ENCODE measurements around the gene GPD1. TPM values are rescaled to one million over a fixed set of nuclear protein-coding genes. Genes with fewer than 3 reads are reported as not detected.
A peak's percentile ranks its signal among the peaks of the same experiment; 100 is the strongest.

GPD1 gene
- total RNA-seq, 2 experiments from 2014 or later = 0.25 to 0.37 TPM

DNA sequence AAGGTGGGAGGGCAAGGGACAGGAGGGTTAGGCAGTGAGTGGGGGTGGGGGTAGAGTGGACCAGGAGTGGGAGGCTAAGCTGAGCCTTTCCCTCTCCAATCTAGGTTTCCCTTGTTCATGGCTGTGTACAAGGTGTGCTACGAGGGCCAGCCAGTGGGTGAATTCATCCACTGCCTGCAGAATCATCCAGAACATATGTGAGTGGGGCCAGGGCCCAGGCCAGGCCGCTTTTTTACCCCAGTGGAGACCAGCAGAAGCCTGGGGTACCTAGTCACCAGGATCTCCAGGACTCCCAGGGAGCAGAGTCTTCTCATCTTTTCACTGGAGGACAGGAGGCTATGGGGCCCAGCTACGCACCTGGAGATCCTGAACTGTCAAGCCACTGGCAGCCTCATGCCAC is 5.5 kb downstream of the GPD1 start:
- peaks cover 22% of the 10 kb centered on the region for H3K4me1 Mint-ChIP-seq
- POLR2A ChIA-PET = interaction anchor here (0.6 to 1.0 kb wide), 3 partner anchors 7 to 284 kb away, joined by 3 to 4 read pairs (median 3); no protein-coding TSS in a partner anchor

GRCh38 chr12:50110127-50110761 is 6.4 kb downstream of the GPD1 start:
- Mint-ChIP-seq H3K4me3 (peak overlapping the region; percentile 43), H3K27me3 (no peaks in the 10 kb centered on the region), H3K9me3 (ENCODE audit: low read depth) (no peaks in the 10 kb centered on the region), H3K27ac (peak overlapping the region; percentile 76), H3K36me3 (ENCODE audit: low read depth) (peaks cover 4% of the 10 kb centered on the region), H3K4me1 (peaks cover 24% of the 10 kb centered on the region)
- ChIA-PET CTCF (interaction anchor here (0.7 to 8.9 kb wide), 25 partner anchors 11 to 243 kb away, joined by 3 to 146 read pairs (median 5); partner anchors contain the start of genes CERS5, RACGAP1 and SMARCD1), POLR2A (interaction anchor here (0.6 to 1.1 kb wide), 4 partner anchors 8 to 37 kb away, joined by 3 read pairs; no protein-coding TSS in a partner anchor)
- DNase-seq (peak; percentile 33), ATAC-seq (no peak)
- intact Hi-C loops (cut with DNase I, micrococcal nuclease) = loop anchor here (2.0 to 5.0 kb wide), 4 partner anchors 65 to 1127 kb away; partner anchors contain the start of genes DAZAP2 (in 1 of the 2), LARP4 (in 1 of the 2) and MCRS1 (in 1 of the 2)

More for the DNA sequence above, 5.5 kb downstream of the GPD1 start:
- CTCF ChIA-PET = interaction anchor here (0.6 to 8.9 kb wide), 9 partner anchors 10 to 84 kb away, joined by 3 to 146 read pairs (median 3); partner anchors contain the start of genes RACGAP1 and SMARCD1
- DNase-seq (no peak), ATAC-seq (no peak)
- no peaks in the 10 kb centered on the region for H3K27me3 Mint-ChIP-seq
- no peak overlapping the region for H3K27ac Mint-ChIP-seq
- H3K9me3 Mint-ChIP-seq (ENCODE audit: low read depth) = no peaks in the 10 kb centered on the region
- no peak overlapping the region for H3K4me3 Mint-ChIP-seq
- intact Hi-C loops (cut with DNase I, micrococcal nuclease) = no loop called here
- peaks cover 2% of the 10 kb centered on the region for H3K36me3 Mint-ChIP-seq (ENCODE audit: low read depth)

DNA sequence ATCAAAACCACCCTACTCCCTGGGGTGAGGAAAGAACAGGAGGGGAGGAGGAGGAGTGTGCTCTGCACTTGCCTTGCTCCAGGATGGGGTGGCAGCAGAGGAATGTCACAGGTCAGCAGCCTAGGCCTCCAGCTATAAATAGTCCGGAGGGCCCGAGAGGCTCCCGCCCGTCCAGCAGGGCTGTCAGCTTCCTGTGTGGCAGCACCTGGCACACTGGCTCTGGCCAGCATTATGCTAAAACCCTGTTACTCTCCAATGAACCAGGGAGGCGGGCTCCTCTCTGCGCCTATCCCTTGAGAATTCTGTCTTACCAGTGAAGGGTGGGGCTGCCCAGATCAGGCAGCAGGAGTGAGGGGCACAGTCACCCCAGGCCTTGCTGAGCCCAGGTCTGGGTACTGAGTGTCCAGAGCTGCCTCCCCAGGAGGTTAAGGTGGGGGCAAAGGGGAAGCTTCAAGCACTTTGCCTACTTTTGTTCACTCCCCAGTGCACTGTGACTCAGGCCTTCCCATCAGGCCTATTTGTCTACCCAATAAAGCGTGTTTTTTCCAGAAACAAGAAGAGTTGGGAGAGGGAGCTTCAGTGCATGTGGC is 7.0 kb downstream of the GPD1 start:
- Mint-ChIP-seq H3K9me3 (ENCODE audit: low read depth) (no peaks in the 10 kb centered on the region), H3K4me3 (peak overlapping the region; percentile 100), H3K4me1 (peaks cover 30% of the 10 kb centered on the region), H3K27ac (peak overlapping the region; percentile 93), H3K36me3 (ENCODE audit: low read depth) (peaks cover 10% of the 10 kb centered on the region), H3K27me3 (no peaks in the 10 kb centered on the region)
- ChIA-PET POLR2A (interaction anchor here (0.6 to 2.3 kb wide), 9 partner anchors 13 to 652 kb away, joined by 3 to 31 read pairs (median 4); partner anchors contain the start of genes BCDIN3D, CERS5 and SMARCD1), CTCF (interaction anchor here (0.6 to 8.9 kb wide), 36 partner anchors 11 to 367 kb away, joined by 3 to 146 read pairs (median 6); partner anchors contain the start of genes CERS5, RACGAP1 and SMARCD1)
- ATAC-seq = no peak
- intact Hi-C loops (cut with DNase I, micrococcal nuclease) = loop anchor here (1.0 to 5.0 kb wide), 9 partner anchors 26 to 1126 kb away; partner anchors contain the start of genes SMARCD1 (in 2 of the 2), ATF1 (in 1 of the 2), CERS5 (in 1 of the 2) and DAZAP2 (in 1 of the 2)
- peak; percentile 24 for DNase-seq

- no peaks in the 10 kb centered on the region for H3K27me3 Mint-ChIP-seq
- H3K27ac Mint-ChIP-seq = peak overlapping the region; percentile 93
- peak overlapping the region; percentile 100 for H3K4me3 Mint-ChIP-seq
- no peak for DNase-seq
- peaks cover 34% of the 10 kb centered on the region for H3K4me1 Mint-ChIP-seq
- intact Hi-C loops (cut with DNase I, micrococcal nuclease) = loop anchor here (1.0 to 5.0 kb wide), 9 partner anchors 26 to 1126 kb away; partner anchors contain the start of genes SMARCD1 (in 2 of the 2), ATF1 (in 1 of the 2), CERS5 (in 1 of the 2) and DAZAP2 (in 1 of the 2)
- peaks cover 11% of the 10 kb centered on the region for H3K36me3 Mint-ChIP-seq (ENCODE audit: low read depth)
- POLR2A ChIA-PET = interaction anchor here (0.6 to 2.3 kb wide), 12 partner anchors 13 to 652 kb away, joined by 3 to 31 read pairs (median 4); partner anchors contain the start of genes BCDIN3D, CERS5, RACGAP1 and SMARCD1
- no peak for ATAC-seq
- H3K9me3 Mint-ChIP-seq (ENCODE audit: low read depth) = no peaks in the 10 kb centered on the region
- CTCF ChIA-PET = interaction anchor here (0.6 to 8.9 kb wide), 42 partner anchors 8 to 1230 kb away, joined by 3 to 146 read pairs (median 6); partner anchors contain the start of genes CERS5, GPD1, RACGAP1 and SMARCD1
These were observed 7.5 kb downstream of the GPD1 start for GRCh38 chr12:50111395-50111692.

GRCh38 chr12:50111693-50112455 is 8.1 kb downstream of the GPD1 start, which contains the start of gene COX14:
COX14 (plus strand) TSS chr12:50112236; CDS start chr12:50120044, 7,808 bp downstream.
- peaks cover 11% of the 10 kb centered on the region for H3K36me3 Mint-ChIP-seq (ENCODE audit: low read depth)
- no peaks in the 10 kb centered on the region for H3K9me3 Mint-ChIP-seq (ENCODE audit: low read depth)
- H3K27me3 Mint-ChIP-seq = no peaks in the 10 kb centered on the region
- H3K4me1 Mint-ChIP-seq = peaks cover 38% of the 10 kb centered on the region
- intact Hi-C loops (cut with DNase I, micrococcal nuclease) = loop anchor here (1.0 to 5.0 kb wide), 12 partner anchors 27 to 1125 kb away; partner anchors contain the start of genes CERS5 (in 2 of the 2), LARP4 (in 2 of the 2), RACGAP1 (in 2 of the 2) and SMARCD1 (in 2 of the 2)
- H3K4me3 Mint-ChIP-seq = peak within 1 kb of the TSS; percentile 100
- ChIA-PET POLR2A (interaction anchor here (0.5 to 2.3 kb wide), 20 partner anchors 9 to 651 kb away, joined by 3 to 31 read pairs (median 4); partner anchors contain the start of genes BCDIN3D, CERS5, GPD1 and RACGAP1), CTCF (interaction anchor here (0.5 to 8.9 kb wide), 57 partner anchors 9 to 1229 kb away, joined by 3 to 146 read pairs (median 4); partner anchors contain the start of genes CERS5, GPD1, RACGAP1 and SMARCD1)
- peak; percentile 99 for DNase-seq
- H3K27ac Mint-ChIP-seq = peak within 1 kb of the TSS; percentile 99
- ATAC-seq = peak; percentile 91

DNA sequence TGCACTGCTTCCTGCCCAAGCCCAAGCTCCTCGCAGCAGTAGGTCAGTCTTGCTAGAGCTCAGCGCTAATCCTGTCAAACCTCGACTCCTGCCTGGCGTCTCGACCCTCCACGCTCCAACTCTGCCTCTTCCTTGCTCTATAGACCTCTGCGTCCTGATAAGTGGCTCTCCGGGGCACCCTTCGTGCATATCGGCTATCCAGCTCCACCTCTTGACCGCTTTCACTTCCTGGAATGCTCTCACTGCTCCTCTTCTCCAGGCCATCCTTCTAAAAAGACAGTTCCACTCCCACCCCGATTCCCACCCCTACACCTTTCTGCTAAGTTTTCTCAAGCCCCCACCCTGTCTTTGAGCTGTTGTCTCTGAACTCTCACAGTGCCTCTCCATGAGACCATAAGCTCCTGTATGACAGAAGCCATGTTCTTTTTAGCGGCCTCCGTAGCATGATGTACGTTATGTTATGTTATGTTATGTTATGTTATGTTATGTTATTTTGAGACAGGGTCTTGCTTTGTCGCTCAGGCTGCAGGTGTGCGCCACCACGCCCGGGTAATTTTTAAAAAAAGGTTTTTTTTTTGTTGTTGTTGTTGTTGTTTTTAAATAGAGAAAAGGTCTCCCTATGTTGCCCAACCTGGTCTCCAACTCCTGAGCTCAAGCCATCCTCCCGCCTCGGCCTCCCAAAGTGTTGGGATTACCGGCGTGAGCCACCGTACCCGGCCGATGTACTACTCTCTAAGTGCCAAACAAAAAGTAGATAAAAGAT is 8.8 kb downstream of the GPD1 start:
- Mint-ChIP-seq H3K36me3 (ENCODE audit: low read depth) (peaks cover 13% of the 10 kb centered on the region), H3K4me3 (peak overlapping the region; percentile 100), H3K9me3 (ENCODE audit: low read depth) (no peaks in the 10 kb centered on the region), H3K4me1 (peaks cover 41% of the 10 kb centered on the region), H3K27ac (peak overlapping the region; percentile 99), H3K27me3 (no peaks in the 10 kb centered on the region)
- no peak for ATAC-seq
- POLR2A ChIA-PET = interaction anchor here (0.5 to 2.3 kb wide), 15 partner anchors 8 to 490 kb away, joined by 3 to 31 read pairs (median 5); partner anchors contain the start of genes BCDIN3D, CERS5, GPD1 and RACGAP1
- intact Hi-C loops (cut with DNase I, micrococcal nuclease) = loop anchor here (1.0 to 5.0 kb wide), 6 partner anchors 55 to 1125 kb away; partner anchors contain the start of genes CERS5 (in 1 of the 2), DAZAP2 (in 1 of the 2), LARP4 (in 1 of the 2) and LIMA1 (in 1 of the 2)
- no peak for DNase-seq
- CTCF ChIA-PET = interaction anchor here (0.5 to 8.9 kb wide), 41 partner anchors 8 to 394 kb away, joined by 3 to 146 read pairs (median 5); partner anchors contain the start of genes CERS5, RACGAP1 and SMARCD1

DNA sequence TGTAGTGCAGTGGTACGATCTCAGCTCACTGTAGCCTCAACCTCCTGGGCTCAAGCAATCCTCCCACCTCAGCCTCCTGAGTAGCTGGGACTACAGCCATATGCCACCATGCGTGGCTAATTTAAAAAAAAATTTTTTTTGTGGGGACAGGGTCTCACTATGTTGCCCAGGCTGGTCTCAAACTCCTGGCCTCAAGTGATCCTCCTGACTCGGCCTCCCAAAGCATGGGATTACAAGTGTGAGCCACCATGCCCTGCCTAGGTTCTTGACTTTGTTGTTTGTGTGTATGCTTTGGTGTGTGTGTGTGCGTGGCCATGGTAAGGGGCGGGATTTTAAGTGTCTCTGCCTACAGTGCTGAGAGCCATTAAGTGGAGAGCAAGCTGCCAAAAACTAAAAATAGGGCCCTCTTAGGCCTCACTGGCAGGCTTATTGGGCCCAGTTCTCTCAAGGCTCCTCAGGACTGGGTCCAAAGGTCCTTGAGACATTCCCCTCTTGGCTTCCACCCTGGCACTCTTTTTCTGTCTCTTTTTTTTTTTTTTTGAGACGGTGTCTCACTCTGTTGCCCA is 13.3 kb downstream of the GPD1 start:
- intact Hi-C loops (cut with DNase I, micrococcal nuclease) = no loop called here
- ChIA-PET POLR2A (interaction anchor here (1.9 kb wide), 1 partner anchor 33 kb away, joined by 6 read pairs; the partner anchor contains the start of gene SMARCD1), CTCF (interaction anchor here (0.8 to 2.1 kb wide), 6 partner anchors 12 to 59 kb away, joined by 3 to 10 read pairs (median 6); no protein-coding TSS in a partner anchor)
- H3K4me1 Mint-ChIP-seq = peaks cover 27% of the 10 kb centered on the region
- peaks cover 28% of the 10 kb centered on the region for H3K36me3 Mint-ChIP-seq (ENCODE audit: low read depth)
- DNase-seq (no peak), ATAC-seq (no peak)
- H3K9me3 Mint-ChIP-seq (ENCODE audit: low read depth) = no peaks in the 10 kb centered on the region
- no peaks in the 10 kb centered on the region for H3K27me3 Mint-ChIP-seq
- H3K4me3 Mint-ChIP-seq = no peak overlapping the region
- peak overlapping the region; percentile 10 for H3K27ac Mint-ChIP-seq

DNA sequence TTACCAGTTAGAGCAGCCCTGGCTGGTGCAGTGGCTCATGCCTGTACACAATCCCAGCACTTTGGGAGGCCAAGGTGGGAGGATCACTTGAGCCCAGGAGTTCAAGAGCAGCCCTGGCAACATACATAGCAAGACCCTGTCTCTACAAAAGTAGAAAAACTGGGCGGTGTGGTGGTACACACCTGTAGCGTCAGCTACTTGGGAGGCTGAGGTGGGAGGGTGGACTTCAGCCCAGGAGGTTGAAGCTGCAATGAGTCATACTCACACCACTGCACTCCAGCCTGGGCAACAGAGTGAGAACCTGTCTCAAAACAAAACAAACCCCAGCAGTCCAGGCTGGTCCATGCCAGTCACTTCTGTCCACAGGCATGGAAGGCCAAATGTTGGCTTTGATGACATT is 15.6 kb downstream of the GPD1 start:
- Mint-ChIP-seq H3K9me3 (ENCODE audit: low read depth) (no peaks in the 10 kb centered on the region), H3K27ac (no peak overlapping the region), H3K4me3 (no peak overlapping the region), H3K27me3 (no peaks in the 10 kb centered on the region), H3K36me3 (ENCODE audit: low read depth) (peaks cover 32% of the 10 kb centered on the region), H3K4me1 (peaks cover 18% of the 10 kb centered on the region)
- intact Hi-C loops (cut with DNase I, micrococcal nuclease) = no loop called here
- CTCF ChIA-PET = interaction anchor here (1.1 to 1.2 kb wide), 2 partner anchors 13 to 30 kb away, joined by 3 read pairs; no protein-coding TSS in a partner anchor
- ATAC-seq (no peak), DNase-seq (no peak)
- POLR2A ChIA-PET = no interaction called here

DNA sequence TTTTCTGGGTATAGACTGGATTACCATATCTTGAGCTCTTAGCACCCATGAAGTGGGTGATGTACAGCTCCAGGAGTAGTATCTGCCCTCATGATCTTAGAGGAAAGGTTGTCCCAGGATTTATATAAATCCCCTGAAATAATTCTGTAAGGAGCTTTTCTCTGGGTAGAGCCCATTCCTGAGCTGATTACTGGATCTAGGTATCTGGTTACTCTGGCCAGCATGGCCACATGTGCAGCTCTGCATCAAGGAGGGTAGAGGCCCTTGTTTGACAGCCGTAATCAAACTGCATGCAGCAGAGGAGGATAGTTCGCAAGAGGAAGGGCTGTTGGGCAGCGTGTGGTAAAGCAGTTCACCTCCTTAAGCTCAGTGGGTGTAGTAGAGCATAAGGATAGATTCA is 16.7 kb downstream of the GPD1 start:
- Mint-ChIP-seq H3K9me3 (ENCODE audit: low read depth) (no peaks in the 10 kb centered on the region), H3K27ac (no peak overlapping the region), H3K27me3 (no peaks in the 10 kb centered on the region), H3K4me1 (peaks cover 19% of the 10 kb centered on the region), H3K36me3 (ENCODE audit: low read depth) (peaks cover 31% of the 10 kb centered on the region), H3K4me3 (no peak overlapping the region)
- CTCF ChIA-PET = interaction anchor here (0.6 to 1.1 kb wide), 7 partner anchors 9 to 57 kb away, joined by 3 to 6 read pairs (median 4); partner anchors contain the start of gene COX14
- DNase-seq (no peak), ATAC-seq (no peak)
- intact Hi-C loops (cut with DNase I, micrococcal nuclease) = no loop called here
- POLR2A ChIA-PET = interaction anchor here (1.1 kb wide), 1 partner anchor 8 kb away, joined by 5 read pairs; the partner anchor contains the start of gene COX14

Measured in activated CD4-positive, alpha-beta T cell treated with anti-CD3 and anti-CD28 coated beads for 36 hours (primary cell).